Vagina (tissue), 2 donors: ENCODE data around the gene PCYT2.

Experiments used
- CTCF ChIP-seq, 3 experiments: fragments of 450-650 bp in 2 of 3; fragments of 200-600 bp in 1 of 3; sonication (generic) in 1 of 3; IDR thresholded peaks; one replicate each; pipeline ENCODE4 v1.5.1; 2017 to 2019; ENCODE audit warnings: antibody characterized with exemption in 3 of 3, mild to moderate bottlenecking in 2 of 3, moderate library complexity in 2 of 3
- POLR2A ChIP-seq, 2 donors: fragments of 450-650 bp; IDR thresholded peaks; one replicate each; pipeline ENCODE4 v1.6.1; 2017; ENCODE audit warnings: antibody characterized with exemption in 2 of 2, mild to moderate bottlenecking in 2 of 2, moderate library complexity in 2 of 2

- no peak for TF ChIP-seq CTCF (IDR thresholded peaks at IDR 0.05)
- TF ChIP-seq POLR2A (IDR thresholded peaks at IDR 0.05) = no peak
These were observed 24.5 kb upstream of the PCYT2 start for GRCh38 chr17:81935709-81936084.
